Stimulated activated CD4-positive, alpha-beta T cell treated with anti-CD3 and anti-CD28 coated beads, Interleukin-4, amount 100 ng/mL, for 24 hours (primary cell): ENCODE measurements around the gene SDHD.

ENCODE experiments used
- DNase-seq: peaks from one replicate; pipeline ENCODE4 v3.0.0-alpha.2; 2020

The SDHD gene

GRCh38 chr11:112106070-112106469 lies 19.4 kb downstream of the SDHD start:
- no peak for DNase-seq

GRCh38 chr11:112113539-112114457 lies 27.1 kb downstream of the SDHD start:
- DNase-seq, result no peak

GRCh38 chr11:112114460-112114859 lies 27.8 kb downstream of the SDHD start:
- DNase-seq, result no peak

DNA sequence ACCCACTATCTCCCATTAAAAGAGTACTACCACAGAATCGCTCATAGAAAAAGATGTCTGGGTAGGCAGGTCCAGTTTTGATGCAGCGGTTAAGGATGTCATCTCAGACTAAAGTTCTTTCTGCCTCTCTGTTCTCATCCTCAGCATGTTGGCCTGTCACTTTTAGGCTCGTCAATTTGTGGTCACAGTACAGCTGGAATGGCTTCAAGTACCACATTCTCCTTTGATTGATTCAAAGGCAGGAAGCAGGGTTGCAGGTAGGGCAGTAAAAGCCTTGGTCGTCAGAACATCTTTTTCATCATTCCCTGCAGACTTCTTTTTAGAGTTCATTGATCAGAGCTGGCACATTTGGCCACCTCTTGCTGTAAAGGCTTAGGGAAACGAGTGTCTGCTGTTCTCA lies 28.7 kb downstream of the SDHD start:
- no peak for DNase-seq

DNA sequence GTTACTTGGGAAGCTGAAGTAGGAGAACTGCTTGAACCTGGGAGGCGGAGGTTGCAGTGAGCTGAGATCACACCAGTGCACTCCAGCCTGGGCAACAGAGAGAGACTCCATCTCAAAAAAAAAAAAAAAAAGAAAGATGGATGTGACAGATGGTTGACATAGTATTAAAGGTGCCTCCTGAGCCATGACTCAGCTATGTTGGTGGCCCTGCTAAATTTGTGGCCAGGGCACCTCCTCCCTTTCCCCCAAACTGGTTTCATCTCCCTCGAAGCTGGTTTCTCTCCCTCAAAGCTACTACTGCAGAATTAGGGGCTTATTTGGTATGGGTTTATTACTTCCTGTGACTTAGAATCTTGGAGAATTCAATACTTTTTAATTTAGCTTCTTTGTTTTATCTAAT lies 31.5 kb downstream of the SDHD start:
- no peak for DNase-seq

DNA sequence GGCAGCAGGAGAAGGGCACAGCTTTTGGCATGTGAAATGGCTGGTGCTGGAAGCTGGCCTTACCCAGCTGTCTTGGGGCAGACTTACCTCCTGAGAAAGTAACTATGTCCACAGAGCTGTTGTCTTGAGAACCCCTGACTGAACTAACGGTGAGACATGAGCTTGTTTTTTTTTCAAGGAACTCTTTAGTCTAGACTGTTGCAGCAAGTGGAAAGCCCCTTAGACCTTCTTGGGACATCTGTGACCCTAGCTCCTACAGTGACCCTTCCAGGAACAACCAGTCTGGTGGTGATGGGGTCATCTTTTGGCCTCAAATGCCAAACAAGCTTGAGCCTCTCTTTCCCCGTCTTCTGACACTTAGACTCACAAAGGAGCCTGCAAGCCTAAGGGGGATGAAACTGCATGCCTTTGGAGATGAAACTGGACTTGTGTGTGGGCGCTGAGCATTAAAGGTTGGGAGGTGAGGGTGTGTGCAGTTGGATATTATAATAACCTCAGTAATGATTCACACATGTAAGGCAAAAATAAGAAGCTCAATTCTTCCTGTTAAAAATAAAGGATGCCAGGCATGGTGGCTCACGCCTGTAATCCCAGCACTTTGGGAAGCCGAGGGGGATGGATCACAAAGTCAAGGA lies 35.4 kb downstream of the SDHD start:
- DNase-seq, result no peak

- no peak for DNase-seq
Observed at GRCh38 chr11:112123129-112123528, 36.5 kb downstream of the SDHD start.

- DNase-seq, result no peak
Observed at GRCh38 chr11:112127056-112127455, 40.4 kb downstream of the SDHD start.

DNA sequence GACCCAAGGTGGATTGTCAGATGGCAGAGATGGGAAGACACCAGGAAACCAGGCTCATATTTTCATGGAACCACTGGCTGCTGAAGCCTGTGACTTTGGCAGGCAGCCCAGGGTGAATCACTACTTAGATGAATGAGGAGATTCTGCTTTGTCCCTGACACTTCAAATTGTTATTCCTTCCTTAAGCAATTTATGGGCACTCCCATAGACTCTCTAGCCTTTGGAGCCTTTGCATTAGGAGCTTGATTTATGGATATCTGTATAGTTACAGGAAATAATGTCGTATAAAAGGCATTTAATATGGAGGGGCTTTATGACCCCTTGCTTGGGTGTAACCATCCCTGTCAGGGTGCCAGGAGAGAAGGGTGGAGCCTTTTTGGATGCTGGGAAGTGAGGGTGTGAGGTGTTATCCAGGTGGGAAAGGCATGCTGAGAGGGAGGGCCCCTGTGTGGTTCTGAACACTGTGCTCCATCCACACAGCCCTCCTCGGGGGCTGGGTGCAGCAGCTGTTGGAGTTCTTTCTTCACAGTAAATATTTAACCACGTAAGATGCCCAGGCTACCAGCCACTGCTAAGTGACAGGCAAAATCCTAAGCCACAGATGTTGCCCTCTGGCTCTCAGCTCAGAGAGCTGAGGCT lies 41.9 kb downstream of the SDHD start:
- no peak for DNase-seq

GRCh38 chr11:112129656-112130055 lies 43.0 kb downstream of the SDHD start:
- no peak for DNase-seq

- no peak for DNase-seq
Observed at GRCh38 chr11:112132737-112133136, 46.1 kb downstream of the SDHD start.

- no peak for DNase-seq
Observed at GRCh38 chr11:112134473-112134872, 47.8 kb downstream of the SDHD start.

GRCh38 chr11:112143597-112143996 lies 56.9 kb downstream of the SDHD start:
- no peak for DNase-seq
